Mucosa of rectum (tissue), 2 donors: ENCODE data around the gene CAMK1.
A peak's percentile ranks its signal among the peaks of the same experiment; 100 is the strongest.

ENCODE experiments used
- H3K27ac ChIP-seq, 2 donors: one replicate each; pipeline ENCODE4 v1.7.0; 2013; ENCODE audit warnings: inconsistent platforms in 2 of 2, low read depth in 2 of 2, low read length in 2 of 2
- H3K27me3 ChIP-seq, 2 donors: one replicate each; pipeline ENCODE4 v1.7.0; 2013; ENCODE audit warnings: low read length in 2 of 2; ENCODE audit not compliant: control insufficient read depth in 2 of 2, insufficient read depth in 2 of 2
- H3K36me3 ChIP-seq, 2 donors: one replicate each; pipeline ENCODE4 v1.7.0; 2013; ENCODE audit warnings: low read length in 2 of 2; ENCODE audit not compliant: control insufficient read depth in 2 of 2, insufficient read depth in 2 of 2
- H3K4me1 ChIP-seq, 2 donors: one replicate each; pipeline ENCODE4 v1.7.0; 2013; ENCODE audit warnings: low read length in 2 of 2, mild to moderate bottlenecking in 1 of 2; ENCODE audit not compliant: control insufficient read depth in 2 of 2, insufficient read depth in 2 of 2
- H3K4me3 ChIP-seq, 2 donors: one replicate each; pipeline ENCODE4 v1.7.0; 2013; ENCODE audit warnings: low read length in 2 of 2
- H3K9ac ChIP-seq, 2 donors: one replicate each; pipeline ENCODE4 v1.7.0; 2013; ENCODE audit warnings: low read length in 2 of 2, low read depth in 1 of 2, mild to moderate bottlenecking in 1 of 2
- H3K9me3 ChIP-seq, 2 donors: one replicate each; pipeline ENCODE4 v1.7.0; 2013; ENCODE audit warnings: low read length in 2 of 2; ENCODE audit not compliant: control insufficient read depth in 2 of 2
- donor health status: healthy.
- donor health status: Normal muscosa, but diverticular disease.

Gene CAMK1

GRCh38 chr3:9808345-9809037, 38.7 kb upstream of the CAMK1 start:
- Histone ChIP-seq H3K36me3 (peaks cover 36 to 41% of the 10 kb centered on the region in 2 donors), H3K27ac (peak overlapping the region; percentile 94 to 97), H3K9me3 (no peaks in the 10 kb centered on the region), H3K9ac (peak overlapping the region; percentile 74 to 85), H3K4me3 (peak overlapping the region in 1 of 2 donors; percentile 77), H3K27me3 (no peaks in the 10 kb centered on the region), H3K4me1 (peaks cover 16 to 22% of the 10 kb centered on the region in 2 donors)

GRCh38 chr3:9807981-9808344, 38.2 kb upstream of the CAMK1 start:
- no peak overlapping the region for H3K27ac ChIP-seq
- H3K36me3 ChIP-seq: peaks cover 40 to 43% of the 10 kb centered on the region in 2 donors
- H3K4me1 ChIP-seq: peaks cover 16 to 22% of the 10 kb centered on the region in 2 donors
- H3K9me3 ChIP-seq: no peaks in the 10 kb centered on the region
- no peak overlapping the region for H3K9ac ChIP-seq
- H3K4me3 ChIP-seq: no peak overlapping the region
- H3K27me3 ChIP-seq: no peaks in the 10 kb centered on the region

GRCh38 chr3:9806688-9807589, 37.2 kb upstream of the CAMK1 start:
- Histone ChIP-seq H3K27ac (no peak overlapping the region), H3K4me1 (peaks cover 16 to 22% of the 10 kb centered on the region in 2 donors), H3K27me3 (no peaks in the 10 kb centered on the region), H3K9ac (no peak overlapping the region), H3K9me3 (no peaks in the 10 kb centered on the region), H3K36me3 (peaks cover 38 to 42% of the 10 kb centered on the region in 2 donors), H3K4me3 (no peak overlapping the region)

- Histone ChIP-seq H3K9me3 (no peaks in the 10 kb centered on the region), H3K36me3 (peaks cover 44 to 49% of the 10 kb centered on the region in 2 donors)
Measured at GRCh38 chr3:9806137-9806536, 36.4 kb upstream of the CAMK1 start.

GRCh38 chr3:9804996-9805395, 35.2 kb upstream of the CAMK1 start:
- Histone ChIP-seq H3K9me3 (no peaks in the 10 kb centered on the region), H3K4me3 (no peak overlapping the region), H3K36me3 (peaks cover 55 to 57% of the 10 kb centered on the region in 2 donors), H3K9ac (no peak overlapping the region), H3K4me1 (peaks cover 13 to 14% of the 10 kb centered on the region in 2 donors), H3K27ac (no peak overlapping the region), H3K27me3 (no peaks in the 10 kb centered on the region)

More at GRCh38 chr3:9806137-9806536, 36.4 kb upstream of the CAMK1 start:
- no peak overlapping the region for H3K27ac ChIP-seq
- H3K4me1 ChIP-seq: peaks cover 16 to 22% of the 10 kb centered on the region in 2 donors
- no peak overlapping the region for H3K4me3 ChIP-seq
- H3K27me3 ChIP-seq: no peaks in the 10 kb centered on the region
- no peak overlapping the region for H3K9ac ChIP-seq

GRCh38 chr3:9803494-9803893, 33.7 kb upstream of the CAMK1 start:
- peaks cover 3% of the 10 kb centered on the region in 2 donors for H3K4me1 ChIP-seq
- H3K27ac ChIP-seq: no peak overlapping the region
- no peak overlapping the region for H3K4me3 ChIP-seq
- peaks cover 68 to 70% of the 10 kb centered on the region in 2 donors for H3K36me3 ChIP-seq
- H3K9me3 ChIP-seq: no peaks in the 10 kb centered on the region
- H3K9ac ChIP-seq: no peak overlapping the region
- H3K27me3 ChIP-seq: no peaks in the 10 kb centered on the region

GRCh38 chr3:9800529-9800928, 30.8 kb upstream of the CAMK1 start:
- Histone ChIP-seq H3K27ac (no peak overlapping the region), H3K27me3 (no peaks in the 10 kb centered on the region), H3K4me3 (no peak overlapping the region), H3K9me3 (no peaks in the 10 kb centered on the region), H3K36me3 (peaks cover 67 to 72% of the 10 kb centered on the region in 2 donors), H3K4me1 (no peaks in the 10 kb centered on the region), H3K9ac (no peak overlapping the region)

GRCh38 chr3:9797196-9797945, 27.6 kb upstream of the CAMK1 start:
- no peaks in the 10 kb centered on the region for H3K9me3 ChIP-seq
- peaks cover 46 to 50% of the 10 kb centered on the region in 2 donors for H3K36me3 ChIP-seq
- H3K9ac ChIP-seq: no peak overlapping the region
- H3K27me3 ChIP-seq: no peaks in the 10 kb centered on the region
- peaks cover 12 to 13% of the 10 kb centered on the region in 2 donors for H3K4me1 ChIP-seq
- no peak overlapping the region for H3K27ac ChIP-seq
- no peak overlapping the region for H3K4me3 ChIP-seq

GRCh38 chr3:9795207-9795606, 25.5 kb upstream of the CAMK1 start:
- H3K4me3 ChIP-seq: no peak overlapping the region
- no peak overlapping the region for H3K9ac ChIP-seq
- H3K27me3 ChIP-seq: no peaks in the 10 kb centered on the region
- peaks cover 17 to 20% of the 10 kb centered on the region in 2 donors for H3K4me1 ChIP-seq
- H3K27ac ChIP-seq: no peak overlapping the region
- H3K36me3 ChIP-seq: peaks cover 36 to 43% of the 10 kb centered on the region in 2 donors
- H3K9me3 ChIP-seq: no peaks in the 10 kb centered on the region
